Spleen (tissue), 11 donors: ENCODE results near the gene CHD2. TPM values are rescaled to one million over a fixed set of nuclear protein-coding genes. Genes with fewer than 3 reads are reported as not detected.

Experiments
- DNase-seq: peaks from one replicate; pipeline ENCODE4 v3.0.0-alpha.2; 2020
- H3K27ac ChIP-seq, 8 donors: fragments of 200-600 bp; sonication (generic) in 7 of 8; 1 replicate in 4 of 8; 2 replicates in 4 of 8; pipeline versions ENCODE4 v1.5.0 to v1.8.0; 2016 to 2021; ENCODE audit warnings: inconsistent platforms in 4 of 8, mild to moderate bottlenecking in 4 of 8, moderate library complexity in 1 of 8
- H3K27me3 ChIP-seq, 7 donors: fragments of 200-600 bp; sonication (generic) in 6 of 7; replicated peaks in 1 of 7; 1 replicate in 4 of 7; 2 replicates in 3 of 7; pipeline versions ENCODE4 v1.5.0 to v1.8.0; 2016 to 2021; ENCODE audit warnings: inconsistent platforms in 3 of 7, mild to moderate bottlenecking in 1 of 7
- H3K36me3 ChIP-seq, 6 donors: fragments of 200-600 bp; sonication (generic) in 5 of 6; 1 replicate in 4 of 6; 2 replicates in 2 of 6; pipeline versions ENCODE4 v1.5.0 to v1.8.0; 2016 to 2021; ENCODE audit warnings: inconsistent platforms in 2 of 6
- H3K4me1 ChIP-seq, 6 donors: fragments of 200-600 bp; sonication (generic) in 5 of 6; 1 replicate in 3 of 6; 2 replicates in 3 of 6; pipeline versions ENCODE4 v1.5.0 to v1.8.0; 2016 to 2021; ENCODE audit warnings: inconsistent platforms in 3 of 6
- H3K4me3 ChIP-seq, 8 donors: fragments of 200-600 bp; sonication (generic) in 7 of 8; 1 replicate in 4 of 8; 2 replicates in 4 of 8; pipeline versions ENCODE4 v1.5.0 to v1.8.0; 2016 to 2021; ENCODE audit warnings: inconsistent platforms in 4 of 8, mild to moderate bottlenecking in 4 of 8, moderate library complexity in 2 of 8
- H3K9me3 ChIP-seq, 8 donors: fragments of 200-600 bp; sonication (generic) in 7 of 8; 1 replicate in 4 of 8; 2 replicates in 4 of 8; pipeline versions ENCODE4 v1.5.0 to v1.8.0; 2016 to 2021; ENCODE audit warnings: inconsistent platforms in 4 of 8
- POLR2A ChIP-seq, 3 donors: fragments of 450-650 bp; IDR thresholded peaks; one replicate each; pipeline ENCODE4 v1.5.1; 2017; ENCODE audit warnings: antibody characterized with exemption in 3 of 3, mild to moderate bottlenecking in 1 of 3
- POLR2AphosphoS5 ChIP-seq, 3 donors: sonication (generic); formaldehyde crosslinking; IDR thresholded peaks; one replicate each; pipeline ENCODE4 v1.5.1; 2017; ENCODE audit warnings: antibody characterized with exemption in 3 of 3
- WGBS, 5 donors: extraction: QIAGEN DNeasy Blood & Tissue Kit in 3 of 5; methylation state at CpG; one replicate each; pipeline versions ENCODE4 v1.1.5 to v1.1.7; 2013 to 2018; 5-methylcytosine and 5-hydroxymethylcytosine counted together
- intact Hi-C: fragments of 100-400 bp; cut with DNase I; formaldehyde crosslinking; loops from one replicate; pipeline ENCODE4 v1.15.0; 2023; ENCODE audit warnings: low total_unique reads
- polyA plus RNA-seq, 3 donors: library from polyadenylated mRNA; stranded (reverse); fragments of 200-250 nt; gene quantifications; one replicate each; pipeline ENCODE4 v1.2.1, GENCODE V29; 2013
- total RNA-seq, 7 donors: library from RNA; depleted of rRNA in 3 of 7; stranded (reverse); fragments of >200 nt in 3 of 7; fragmentation: NEBNext Ultra II Directional in 4 of 7; extraction: Animal tissue kit (Norgen Biotek cat#: 25700) in 4 of 7; gene quantifications; one replicate each; pipeline versions ENCODE4 v1.1.0 to v1.2.1, GENCODE V29; 2016 to 2021
- TF ChIP-seq, protein P1 (sequence below), 11 experiments: fragments of 200-600 bp in 7 of 11; fragments of 450-650 bp in 4 of 11; sonication (generic) in 4 of 11; IDR thresholded peaks in 8 of 11; conservative IDR thresholded peaks in 3 of 11; 1 replicate in 7 of 11; 2 replicates in 4 of 11; pipeline versions ENCODE4 v1.4.0 to v1.8.0; 2016 to 2021; ENCODE audit warnings: antibody characterized with exemption in 11 of 11, inconsistent platforms in 4 of 11, mild to moderate bottlenecking in 1 of 11
- donor health status: healthy with polysubstance abuse.
- donor health status: DM: no; HTN: no; CAD: no; lungs with moderate emphysema.
- donor health status: DM: no; HTN: no; CAD: no.
- donor health status: Bipolar disorder and iron deficiency.
- donor health status: healthy.
- donor health status: DM: no; HTN: no; CAD: no.
- donor health status: DM: yes; HTN: yes; CAD: no.

CHD2 gene
- total and polyA plus RNA-seq, 10 donors = 37.3 to 232 (median 170) TPM

DNA sequence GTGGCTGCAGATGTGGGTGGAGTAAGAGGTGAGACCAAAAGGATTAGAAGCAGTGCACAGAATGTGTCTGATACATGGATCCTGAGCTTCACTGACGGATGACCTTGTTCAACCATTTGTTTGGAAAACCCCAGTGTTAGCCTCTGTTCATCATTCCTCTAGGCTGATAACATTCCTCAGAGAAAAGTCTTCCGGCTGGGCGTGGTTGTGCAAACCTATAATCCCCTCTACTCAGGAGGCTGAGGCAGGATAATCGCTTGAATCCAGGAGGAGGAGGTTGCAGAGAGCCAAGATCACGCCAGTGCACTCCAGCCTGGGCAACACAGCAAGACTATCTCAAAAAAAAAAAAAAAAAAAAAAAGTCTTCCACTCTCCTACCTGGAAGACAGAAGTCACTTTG, 23.1 kb upstream of the CHD2 start:
- peaks cover 8 to 47% (median 30%) of the 10 kb centered on the region in 6 donors for H3K4me1 ChIP-seq
- intact Hi-C loops = no loop called here
- no peak overlapping the region for H3K27ac ChIP-seq
- H3K27me3 ChIP-seq = no peaks in the 10 kb centered on the region
- no peaks in the 10 kb centered on the region for H3K36me3 ChIP-seq
- H3K4me3 ChIP-seq = no peak overlapping the region
- no peak for TF ChIP-seq POLR2AphosphoS5 (IDR thresholded peaks at IDR 0.05)
- no peak for TF ChIP-seq POLR2A (IDR thresholded peaks at IDR 0.05)
- no peak for DNase-seq
- H3K9me3 ChIP-seq = no peaks in the 10 kb centered on the region
- 91 to 97% (median 94%) methylated on average over 5 of the region's 5 CpGs for WGBS, 5 donors

DNA sequence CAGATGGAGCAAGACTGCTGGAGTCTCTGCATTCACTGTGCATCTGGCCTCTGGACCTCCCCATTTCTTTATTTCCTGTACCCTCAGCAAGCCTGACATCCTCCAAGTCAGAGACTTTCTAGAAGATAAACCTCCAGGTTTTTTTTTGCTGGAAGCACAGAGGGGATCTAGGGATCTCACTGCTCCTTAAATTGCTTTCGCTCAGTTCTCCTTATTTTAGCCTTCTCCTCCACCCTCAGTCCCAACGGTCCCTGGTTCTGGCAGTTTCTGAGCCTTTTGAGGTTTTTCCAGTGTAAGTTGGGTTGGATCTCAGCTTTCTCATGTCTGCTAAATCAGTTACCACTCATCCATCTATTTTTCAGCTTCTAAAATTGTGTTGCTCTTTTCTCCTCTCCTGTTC, 22.7 kb upstream of the CHD2 start:
- H3K4me1 ChIP-seq = peaks cover 8 to 49% (median 31%) of the 10 kb centered on the region in 6 donors
- H3K4me3 ChIP-seq = no peak overlapping the region
- no peaks in the 10 kb centered on the region for H3K36me3 ChIP-seq
- TF ChIP-seq POLR2AphosphoS5 (IDR thresholded peaks at IDR 0.05) = no peak
- no peak for TF ChIP-seq POLR2A (IDR thresholded peaks at IDR 0.05)
- TF ChIP-seq, protein P1, sequence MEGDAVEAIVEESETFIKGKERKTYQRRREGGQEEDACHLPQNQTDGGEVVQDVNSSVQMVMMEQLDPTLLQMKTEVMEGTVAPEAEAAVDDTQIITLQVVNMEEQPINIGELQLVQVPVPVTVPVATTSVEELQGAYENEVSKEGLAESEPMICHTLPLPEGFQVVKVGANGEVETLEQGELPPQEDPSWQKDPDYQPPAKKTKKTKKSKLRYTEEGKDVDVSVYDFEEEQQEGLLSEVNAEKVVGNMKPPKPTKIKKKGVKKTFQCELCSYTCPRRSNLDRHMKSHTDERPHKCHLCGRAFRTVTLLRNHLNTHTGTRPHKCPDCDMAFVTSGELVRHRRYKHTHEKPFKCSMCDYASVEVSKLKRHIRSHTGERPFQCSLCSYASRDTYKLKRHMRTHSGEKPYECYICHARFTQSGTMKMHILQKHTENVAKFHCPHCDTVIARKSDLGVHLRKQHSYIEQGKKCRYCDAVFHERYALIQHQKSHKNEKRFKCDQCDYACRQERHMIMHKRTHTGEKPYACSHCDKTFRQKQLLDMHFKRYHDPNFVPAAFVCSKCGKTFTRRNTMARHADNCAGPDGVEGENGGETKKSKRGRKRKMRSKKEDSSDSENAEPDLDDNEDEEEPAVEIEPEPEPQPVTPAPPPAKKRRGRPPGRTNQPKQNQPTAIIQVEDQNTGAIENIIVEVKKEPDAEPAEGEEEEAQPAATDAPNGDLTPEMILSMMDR (IDR thresholded peaks at IDR 0.05 in 8 of 11, conservative IDR thresholded peaks at IDR 0.05 in 3 of 11) = no peak
- no peaks in the 10 kb centered on the region for H3K27me3 ChIP-seq
- DNase-seq = no peak
- H3K9me3 ChIP-seq = no peaks in the 10 kb centered on the region
- WGBS, 5 donors = 84 to 93% (median 90%) methylated on average over 2 of the region's 2 CpGs
- no peak overlapping the region for H3K27ac ChIP-seq
- intact Hi-C loops = no loop called here

DNA sequence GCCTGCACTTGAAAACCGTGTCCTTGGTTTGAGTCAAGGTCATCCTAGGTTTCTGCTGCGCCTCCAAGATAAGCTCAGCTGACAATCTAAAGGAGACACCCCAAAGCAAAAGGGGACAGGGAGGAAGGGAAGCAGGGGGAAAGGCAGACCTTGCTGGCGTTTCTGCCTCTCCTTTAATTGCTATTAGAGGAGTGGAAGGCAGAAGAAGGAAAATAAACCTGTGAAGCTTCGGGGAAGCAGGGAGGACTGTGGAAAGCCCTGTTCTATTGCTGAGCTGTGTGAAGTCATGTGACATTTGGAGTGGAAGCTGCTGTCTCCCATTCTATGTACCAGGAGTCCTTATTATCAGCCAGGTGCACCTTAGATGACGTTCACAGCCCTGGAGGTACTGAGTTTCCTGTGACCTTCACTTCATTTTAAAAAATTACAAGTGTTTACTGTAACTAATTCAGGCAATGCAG, 21.5 kb upstream of the CHD2 start:
- Histone ChIP-seq H3K27ac (peak overlapping the region in 6 of 8 donors; percentile 12 to 100 (median 28)), H3K4me1 (peaks cover 8 to 49% (median 31%) of the 10 kb centered on the region in 6 donors)

DNA sequence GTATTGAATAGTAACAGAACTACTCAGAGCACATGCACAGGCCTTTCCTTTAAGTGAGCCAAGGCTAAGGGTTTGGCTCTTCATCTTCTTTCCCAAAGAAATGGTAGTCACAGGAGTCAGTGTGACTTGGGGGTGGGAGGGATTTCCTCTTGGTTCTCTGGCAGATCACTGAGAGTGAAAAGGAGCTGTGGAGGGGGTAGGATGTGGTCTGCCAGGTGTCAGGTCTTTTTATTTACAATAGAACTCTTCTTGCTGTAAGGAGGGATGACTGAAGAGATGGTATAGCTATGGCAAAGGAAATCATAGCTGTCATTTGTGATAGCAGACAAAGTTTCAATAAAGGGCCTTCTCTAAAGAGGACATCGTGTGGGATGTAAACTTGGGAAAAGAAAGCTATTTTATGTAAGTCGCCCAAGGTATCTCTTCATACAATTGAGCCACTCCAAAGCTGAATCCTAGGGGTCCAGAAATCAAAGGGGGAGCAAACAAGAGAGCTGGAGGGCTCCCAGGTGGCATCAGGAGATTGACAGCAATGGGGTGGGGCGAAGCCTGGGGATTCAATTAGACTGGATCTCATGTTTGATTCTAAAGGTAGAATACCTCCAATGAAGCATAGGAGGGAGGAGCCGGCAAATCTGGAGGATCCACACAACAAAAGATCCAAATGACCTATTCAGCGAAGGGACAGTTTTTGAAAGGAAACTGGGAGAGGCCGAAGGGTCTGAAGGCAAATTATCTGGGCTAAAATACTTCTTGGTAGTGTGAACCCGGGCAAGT, 20.0 kb upstream of the CHD2 start:
- peaks cover 8 to 54% (median 33%) of the 10 kb centered on the region in 6 donors for H3K4me1 ChIP-seq

More for the DNA sequence above, 21.5 kb upstream of the CHD2 start:
- H3K36me3 ChIP-seq = no peaks in the 10 kb centered on the region
- WGBS, 5 donors = 60 to 71% (median 68%) methylated on average over 5 of the region's 5 CpGs
- intact Hi-C loops = no loop called here
- H3K9me3 ChIP-seq = no peaks in the 10 kb centered on the region
- H3K4me3 ChIP-seq = no peak overlapping the region
- TF ChIP-seq POLR2A (IDR thresholded peaks at IDR 0.05) (no peak), POLR2AphosphoS5 (IDR thresholded peaks at IDR 0.05) (no peak)
- TF ChIP-seq, protein P1 (IDR thresholded peaks at IDR 0.05 in 8 of 11, conservative IDR thresholded peaks at IDR 0.05 in 3 of 11) = no peak
- no peaks in the 10 kb centered on the region for H3K27me3 ChIP-seq
- no peak for DNase-seq

More for the DNA sequence above, 20.0 kb upstream of the CHD2 start:
- H3K9me3 ChIP-seq = no peaks in the 10 kb centered on the region
- TF ChIP-seq POLR2AphosphoS5 (IDR thresholded peaks at IDR 0.05) (no peak), POLR2A (IDR thresholded peaks at IDR 0.05) (no peak)
- TF ChIP-seq, protein P1 (IDR thresholded peaks at IDR 0.05 in 8 of 11, conservative IDR thresholded peaks at IDR 0.05 in 3 of 11) = no peak
- no peak overlapping the region for H3K4me3 ChIP-seq
- no peaks in the 10 kb centered on the region for H3K27me3 ChIP-seq
- 93 to 96% (median 94%) methylated on average over 7 of the region's 7 CpGs for WGBS, 5 donors
- H3K36me3 ChIP-seq = no peaks in the 10 kb centered on the region
- H3K27ac ChIP-seq = peak overlapping the region in 7 of 8 donors; percentile 88 to 100 (median 100)
- intact Hi-C loops = no loop called here
- no peak for DNase-seq
